NCI-H1930 (cell line): ENCODE measurements around the gene SLC39A10.
"Not testable (repeated sequence)": the region's sequence is repeated elsewhere in the genome, so short reads cannot be mapped to it uniquely, and the experiment has no call there.

Experiments used
- DNase-seq, 2 experiments: peaks; one replicate each; lab custom pipeline; 2025; lab: John Stamatoyannopoulos, UW

The SLC39A10 gene

DNA sequence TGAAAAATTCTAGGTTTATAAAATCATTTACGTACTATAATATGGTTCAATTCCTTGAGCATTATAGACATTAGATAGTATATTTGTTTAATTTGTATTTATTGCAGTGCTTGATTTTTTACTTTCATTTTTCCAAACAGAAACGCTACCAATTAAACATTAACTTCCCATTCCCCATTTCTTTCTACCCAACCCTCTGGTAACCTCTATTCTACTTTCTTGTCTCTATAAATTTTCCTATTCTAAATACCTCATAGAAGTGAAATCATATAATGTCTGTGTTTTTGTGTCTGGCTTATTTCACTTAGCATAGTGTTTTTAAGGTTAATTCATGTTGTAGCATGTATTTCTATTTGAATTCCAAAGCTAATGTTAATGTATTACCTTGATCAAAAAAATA lies 11.6 kb upstream of the SLC39A10 start:
- no peak for DNase-seq

DNA sequence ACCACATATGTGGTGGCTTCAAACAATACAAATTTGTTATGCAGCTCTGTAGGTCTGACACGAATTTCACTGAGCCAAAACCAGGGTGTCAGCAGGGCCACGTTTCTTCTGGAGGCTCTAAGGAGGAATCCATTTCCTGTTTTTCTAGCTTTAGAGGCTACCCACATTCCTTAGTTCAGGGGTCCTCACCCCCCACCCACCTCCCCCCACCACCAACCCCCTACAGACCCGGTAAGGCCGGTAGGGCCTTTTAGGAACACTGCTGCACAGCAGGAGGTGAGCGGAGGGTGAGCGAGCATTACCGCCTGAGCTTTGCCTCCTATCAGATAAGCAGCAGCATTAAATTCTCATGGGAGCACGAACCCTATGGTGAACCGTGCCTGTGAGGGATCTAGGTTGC lies 10.6 kb upstream of the SLC39A10 start:
- no peak for DNase-seq

DNA sequence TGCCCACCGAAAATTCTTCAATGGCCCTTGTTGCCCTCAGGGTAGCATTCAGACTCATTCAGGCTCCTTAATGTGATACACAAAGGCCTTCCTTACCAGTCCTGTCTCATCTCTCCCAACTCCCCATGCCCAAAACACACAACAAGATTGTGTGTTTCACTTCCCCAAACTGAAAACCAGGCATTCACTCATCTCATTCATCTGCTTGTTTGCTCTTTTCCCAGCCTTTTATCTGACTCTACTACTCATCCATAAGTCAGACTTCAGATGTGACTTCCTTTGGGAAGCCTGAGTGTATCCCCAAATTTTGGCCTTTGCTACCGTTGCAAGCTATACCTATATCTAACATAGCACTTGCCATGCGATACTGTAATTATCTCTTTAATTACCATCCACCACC lies 9.7 kb upstream of the SLC39A10 start:
- DNase-seq = no peak

DNA sequence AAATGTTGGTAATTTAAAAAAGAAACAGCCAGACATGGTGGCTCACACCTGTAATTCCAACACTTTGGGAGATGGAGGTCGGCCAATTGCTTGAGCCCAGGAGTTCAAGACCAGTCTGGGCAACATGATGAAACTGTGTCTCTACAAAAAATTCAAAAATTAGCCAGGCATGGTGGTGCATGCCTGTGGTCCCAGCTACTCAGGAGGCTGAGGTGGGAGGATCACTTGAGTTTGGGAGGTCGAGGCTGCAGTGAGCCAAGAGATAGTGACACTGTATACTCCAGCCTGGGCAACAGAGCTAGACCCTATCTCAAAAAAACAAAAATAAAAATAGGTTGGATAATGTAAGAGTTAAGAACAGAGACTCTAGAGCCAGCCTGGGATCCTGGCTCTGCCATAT lies 8.7 kb upstream of the SLC39A10 start:
- DNase-seq = not testable (repeated sequence)

DNA sequence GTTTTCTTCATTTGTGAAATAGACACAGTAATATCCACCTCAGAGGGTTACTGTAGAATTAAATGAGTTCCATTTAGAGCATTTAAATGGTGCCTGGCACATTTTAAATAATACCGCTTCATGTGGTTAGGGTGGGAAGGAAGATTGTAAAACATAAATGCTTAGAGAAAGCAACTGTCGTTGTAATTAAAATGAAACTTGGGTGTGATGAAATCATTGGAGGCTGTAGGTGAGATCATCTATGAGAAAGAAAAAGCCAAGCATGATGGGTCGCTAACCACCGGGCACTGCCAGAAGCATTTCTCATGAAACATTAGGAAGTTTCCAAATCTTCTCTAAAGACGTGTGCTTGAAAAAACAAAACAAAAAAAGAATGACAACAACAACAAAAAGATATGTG lies 8.2 kb upstream of the SLC39A10 start:
- no peak for DNase-seq

DNA sequence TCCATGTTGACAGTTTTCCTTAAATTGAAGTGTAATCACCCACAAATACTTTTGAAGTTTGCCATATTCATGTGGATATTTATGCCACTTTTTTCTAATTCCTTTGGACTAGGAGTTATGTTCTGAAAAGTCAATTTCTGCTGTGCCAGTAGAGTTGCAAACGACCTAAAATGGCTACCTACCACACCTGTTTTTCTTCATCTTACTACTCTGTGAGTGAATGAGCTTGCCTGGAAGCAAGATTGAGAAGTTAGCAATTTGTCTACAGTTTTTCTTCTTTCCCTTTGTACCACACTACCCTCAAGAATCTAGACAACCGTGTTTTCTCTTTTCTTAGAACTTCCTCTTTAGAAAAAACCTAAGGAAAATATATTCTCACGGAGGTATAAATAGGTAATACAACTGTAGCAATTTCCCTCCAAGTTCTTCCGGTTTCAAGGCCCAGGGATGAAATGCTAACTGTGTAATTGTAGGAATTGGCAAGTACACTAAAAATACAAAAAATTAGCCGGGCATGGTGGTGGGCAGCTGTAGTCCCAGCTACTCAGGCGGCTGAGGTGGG lies 7.3 kb upstream of the SLC39A10 start:
- no peak for DNase-seq

DNA sequence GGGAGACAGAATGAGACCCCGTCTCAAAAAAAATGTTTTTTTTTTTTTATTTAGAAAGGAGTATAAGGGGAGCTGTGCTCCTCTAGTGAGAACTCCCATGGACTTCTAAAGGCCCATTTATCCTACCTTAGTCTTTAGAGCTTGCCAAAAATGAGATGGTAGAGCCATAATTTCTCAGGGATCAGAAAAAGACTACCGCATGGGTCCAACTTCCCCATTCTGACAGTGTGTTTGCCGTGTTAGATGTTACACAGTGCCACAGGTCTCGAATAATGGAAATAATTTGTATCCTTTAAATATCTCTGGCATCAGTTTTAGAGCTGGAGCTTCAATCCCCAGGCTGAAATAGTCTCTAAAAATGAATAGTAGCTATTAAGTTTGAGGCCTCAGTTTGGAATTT lies 6.0 kb upstream of the SLC39A10 start:
- no peak for DNase-seq

DNA sequence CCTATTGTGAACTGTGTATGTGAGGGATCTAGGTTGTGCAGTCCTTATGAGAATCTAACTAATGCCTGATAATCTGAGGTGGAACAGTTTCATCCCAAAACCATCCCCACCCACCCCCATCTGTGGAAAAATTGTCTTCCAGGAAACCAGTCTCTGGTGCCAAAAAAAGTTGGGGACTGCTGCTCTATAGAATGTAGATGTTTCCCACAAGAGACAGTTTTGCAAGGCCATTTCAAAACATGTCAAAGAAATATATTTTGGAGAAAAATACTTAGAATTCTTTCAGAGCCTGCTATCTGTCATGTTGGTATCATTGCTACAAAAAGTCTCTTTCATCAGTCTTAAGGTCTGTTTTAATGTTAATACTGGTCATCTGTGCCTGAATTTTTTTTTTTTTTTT lies 4.1 kb upstream of the SLC39A10 start:
- DNase-seq = no peak

DNA sequence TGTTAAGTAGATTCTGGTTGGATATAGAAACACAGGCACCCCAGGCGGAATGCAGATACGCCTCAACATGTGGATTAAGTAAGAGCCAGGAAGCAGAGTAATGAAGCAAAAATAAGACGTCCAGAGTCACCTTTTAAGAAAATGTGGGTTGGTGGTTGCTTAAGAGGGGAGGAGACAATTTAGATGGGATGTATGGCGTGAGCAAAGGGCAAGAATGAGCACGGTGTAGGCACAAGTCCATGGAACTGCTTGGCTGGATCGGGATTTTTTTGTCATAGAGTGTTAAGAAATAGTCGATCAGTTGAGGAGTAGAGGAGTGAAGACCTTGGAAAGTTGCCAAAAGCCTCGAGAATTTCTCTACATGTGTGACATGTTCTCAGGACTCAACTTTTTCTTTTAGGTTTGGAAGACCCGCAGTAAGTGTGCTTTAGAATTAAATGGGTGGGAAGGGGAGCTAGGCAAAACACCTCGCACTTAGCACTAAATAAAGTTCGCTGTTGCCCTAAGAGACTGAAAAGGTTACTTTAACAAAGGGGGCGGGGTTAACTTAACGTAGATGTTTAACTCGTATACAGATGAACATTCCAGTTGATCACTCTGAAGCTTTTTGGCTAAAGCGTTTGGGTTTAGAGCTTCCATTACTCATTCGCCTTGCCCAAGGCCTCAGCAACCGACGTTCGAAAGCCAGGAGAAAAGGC lies 716 bp upstream of the SLC39A10 start:
- DNase-seq = no peak

DNA sequence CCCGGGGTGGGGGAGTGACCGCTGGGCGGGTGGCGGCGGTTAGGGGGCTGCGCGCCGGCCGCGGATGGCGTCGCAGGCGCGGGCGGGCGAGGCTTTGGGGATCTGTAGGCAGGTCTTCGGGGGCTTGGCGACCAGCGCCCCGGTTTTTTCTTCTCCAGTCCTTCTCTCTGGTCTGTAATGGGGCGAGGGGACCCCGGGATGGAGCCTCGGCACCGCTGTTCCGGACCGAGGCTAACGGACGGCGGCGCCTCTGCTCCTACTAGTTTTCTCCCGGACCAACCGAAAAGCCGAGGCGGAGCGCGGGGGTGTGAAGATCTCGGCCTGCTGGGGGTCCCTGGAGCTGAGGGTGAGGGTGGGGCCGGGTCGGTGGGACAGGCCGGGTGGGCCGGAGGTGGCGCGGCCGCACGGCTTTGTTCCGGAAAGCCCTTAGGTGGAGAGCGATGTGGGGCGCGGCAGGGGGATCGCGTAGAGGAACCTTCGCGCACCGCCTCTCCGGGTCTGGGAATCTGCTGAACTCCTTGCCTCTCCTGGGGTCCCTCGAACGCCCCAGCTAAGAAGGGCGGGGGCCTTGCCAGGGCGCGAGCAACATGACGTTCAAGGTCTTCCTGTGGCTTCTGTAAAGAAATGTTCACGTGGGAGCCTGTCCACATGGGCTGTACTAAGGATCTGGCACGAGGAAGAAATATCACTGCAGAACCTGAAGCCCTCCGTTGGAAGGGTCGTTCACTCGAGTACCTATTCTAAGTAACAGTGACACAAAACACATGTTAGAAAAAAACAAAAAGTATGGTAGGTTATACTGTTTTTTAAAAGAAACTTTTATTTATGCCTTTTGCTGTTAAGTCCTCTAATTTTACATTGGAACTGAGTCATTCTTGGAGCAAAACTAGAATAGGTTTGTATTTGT lies 861 bp downstream of the SLC39A10 start:
- DNase-seq = peak; percentile 46 to 52

DNA sequence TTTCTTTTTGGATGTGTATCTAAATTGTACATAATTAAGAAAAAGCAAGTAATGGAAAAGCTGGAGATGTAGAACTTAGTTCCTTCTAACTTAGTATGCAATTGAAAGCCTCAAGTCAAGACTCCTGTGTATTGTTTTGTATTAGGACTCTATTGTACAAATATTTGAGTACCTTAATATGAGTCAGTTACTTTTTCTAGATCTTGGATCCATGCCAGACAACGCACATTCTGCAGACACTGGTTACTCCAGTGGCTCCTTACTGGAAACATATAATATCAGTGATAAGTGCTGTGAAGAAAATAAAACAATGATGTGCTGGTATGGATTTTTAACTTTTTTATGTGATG lies 1.5 kb downstream of the SLC39A10 start:
- DNase-seq = no peak

DNA sequence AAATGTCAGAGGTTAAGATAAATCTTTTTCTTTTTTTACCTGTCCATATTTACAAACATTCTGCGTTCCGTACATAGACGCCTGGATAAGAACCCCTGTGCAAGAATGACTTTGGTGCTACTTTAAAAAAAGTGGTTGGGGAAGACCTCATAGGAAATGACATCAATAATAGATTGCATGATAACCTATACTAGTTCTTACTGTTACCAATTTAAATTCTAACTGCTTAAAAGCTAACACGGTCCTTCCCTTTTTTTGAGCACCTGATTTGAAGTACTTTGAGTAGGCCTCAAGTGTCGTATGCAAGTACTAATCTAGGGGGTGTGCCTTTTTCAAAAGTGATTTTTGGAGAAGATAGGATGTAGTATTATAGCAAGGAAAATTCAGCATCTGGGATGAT lies 2.1 kb downstream of the SLC39A10 start:
- no peak for DNase-seq

DNA sequence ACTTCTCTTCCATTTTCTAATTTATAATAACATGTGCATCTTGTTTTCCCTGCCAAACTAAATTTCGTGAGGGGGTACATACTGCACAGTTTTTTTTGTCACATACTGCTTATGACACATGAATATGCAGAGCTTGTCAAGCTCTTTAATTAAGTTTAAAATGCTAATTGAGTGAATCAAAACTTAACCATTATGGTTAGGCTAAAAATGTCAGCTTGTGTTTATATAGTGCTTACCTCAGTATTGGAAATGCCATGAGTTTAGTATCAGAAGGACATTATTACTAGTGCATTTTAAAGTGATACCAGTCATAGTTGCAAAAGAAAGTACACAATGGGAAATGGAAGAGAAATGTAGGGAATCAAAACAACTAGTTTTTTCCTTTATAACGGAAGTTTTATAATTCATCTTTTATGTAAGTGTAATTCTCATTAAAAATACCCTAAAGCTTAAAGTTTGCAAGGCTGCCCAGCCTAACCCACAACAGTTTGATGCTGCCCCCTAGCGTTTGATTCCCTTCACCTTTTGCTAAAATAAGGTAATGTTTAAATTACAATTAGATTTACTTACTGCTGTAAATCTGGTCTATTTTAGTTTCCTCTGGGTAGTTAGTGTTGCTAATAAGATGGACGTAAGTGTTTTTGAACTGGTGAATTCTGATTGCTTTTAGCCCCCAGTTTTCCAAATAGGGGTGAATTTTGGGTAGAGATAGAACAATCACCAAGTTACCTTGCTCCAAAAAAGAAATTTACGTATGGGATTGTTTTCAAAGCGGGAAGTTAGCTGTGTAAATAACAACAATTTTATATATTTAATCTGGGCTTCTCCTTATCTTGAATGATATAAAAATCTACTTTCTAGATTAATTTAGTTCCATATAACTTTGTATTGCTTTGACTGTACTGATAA lies 3.2 kb downstream of the SLC39A10 start:
- peak in 1 of 2 experiments; percentile 21 for DNase-seq

DNA sequence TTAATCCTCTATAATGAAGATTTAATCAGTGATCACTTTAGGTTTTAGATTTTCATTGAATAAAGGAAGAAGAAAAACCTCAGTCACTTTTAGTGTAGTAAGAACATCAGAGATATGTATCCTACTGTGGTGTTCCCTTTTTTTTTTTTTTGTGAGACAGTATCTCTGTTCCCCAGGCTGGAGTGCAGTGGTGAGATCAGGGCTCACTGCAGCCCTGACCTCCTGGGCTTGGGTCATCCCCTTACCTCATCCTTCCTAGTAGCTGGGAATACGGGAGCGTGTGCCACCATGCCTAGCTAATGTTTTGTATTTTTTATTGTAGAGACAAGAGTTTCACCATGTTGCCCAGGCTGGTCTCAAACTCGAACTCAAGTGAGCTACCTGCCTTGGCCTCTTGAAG lies 5.1 kb downstream of the SLC39A10 start:
- DNase-seq = no peak

DNA sequence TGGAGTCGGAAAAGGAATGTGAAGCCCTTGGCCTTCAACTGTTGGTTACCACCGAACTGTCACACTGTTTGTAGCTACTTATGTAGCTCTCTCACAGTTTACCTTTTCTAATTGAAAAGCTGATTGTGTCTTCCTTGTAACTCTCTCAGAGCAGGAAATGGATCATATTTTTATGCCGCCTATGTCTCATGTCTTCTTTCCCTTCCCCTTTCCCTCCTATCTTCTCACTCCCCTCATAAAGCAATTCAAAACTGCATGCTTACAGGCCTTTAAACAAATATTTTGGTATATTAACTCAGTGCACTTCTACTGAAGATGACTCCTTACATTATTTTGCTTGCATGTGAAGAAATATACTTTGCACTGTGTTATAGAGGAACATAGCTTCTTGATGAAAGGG lies 6.0 kb downstream of the SLC39A10 start:
- DNase-seq = no peak

DNA sequence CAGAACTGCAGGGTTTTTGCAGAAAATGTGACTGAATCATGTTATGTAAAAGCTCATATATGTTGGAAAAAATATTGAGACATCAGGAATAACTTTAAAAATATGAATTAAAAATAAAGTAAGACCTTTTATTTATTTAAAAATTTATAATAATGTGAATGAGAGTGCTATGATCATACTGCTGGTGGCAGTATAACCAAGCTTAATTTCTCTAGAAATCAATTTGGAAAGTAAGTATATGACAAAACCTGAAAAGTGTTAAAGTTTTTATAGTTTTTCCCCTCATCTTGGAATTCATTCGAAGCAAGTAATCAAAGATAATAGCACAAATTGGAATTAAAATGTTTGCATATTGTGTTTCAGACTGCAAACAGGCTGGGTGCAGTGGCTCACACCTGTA lies 7.5 kb downstream of the SLC39A10 start:
- no peak for DNase-seq

DNA sequence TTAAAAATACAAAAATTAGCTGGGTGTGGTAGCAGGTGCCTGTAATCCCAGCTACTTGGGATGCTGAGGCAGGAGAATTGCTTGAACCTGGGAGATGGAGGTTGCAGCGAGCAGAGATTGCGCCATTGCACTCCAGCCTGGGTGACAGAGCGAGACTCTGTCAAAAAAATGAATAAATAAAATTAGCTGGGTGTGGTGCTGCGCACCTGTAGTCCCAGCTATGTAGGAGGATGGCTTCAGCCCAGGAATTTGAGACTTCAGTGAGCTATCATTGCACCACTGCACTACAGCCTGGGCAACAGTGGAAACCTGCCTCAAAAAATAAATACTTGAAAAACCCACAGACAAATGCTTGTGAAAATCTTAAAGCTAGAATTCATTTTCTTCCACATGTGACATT lies 8.1 kb downstream of the SLC39A10 start:
- not testable (repeated sequence) for DNase-seq

DNA sequence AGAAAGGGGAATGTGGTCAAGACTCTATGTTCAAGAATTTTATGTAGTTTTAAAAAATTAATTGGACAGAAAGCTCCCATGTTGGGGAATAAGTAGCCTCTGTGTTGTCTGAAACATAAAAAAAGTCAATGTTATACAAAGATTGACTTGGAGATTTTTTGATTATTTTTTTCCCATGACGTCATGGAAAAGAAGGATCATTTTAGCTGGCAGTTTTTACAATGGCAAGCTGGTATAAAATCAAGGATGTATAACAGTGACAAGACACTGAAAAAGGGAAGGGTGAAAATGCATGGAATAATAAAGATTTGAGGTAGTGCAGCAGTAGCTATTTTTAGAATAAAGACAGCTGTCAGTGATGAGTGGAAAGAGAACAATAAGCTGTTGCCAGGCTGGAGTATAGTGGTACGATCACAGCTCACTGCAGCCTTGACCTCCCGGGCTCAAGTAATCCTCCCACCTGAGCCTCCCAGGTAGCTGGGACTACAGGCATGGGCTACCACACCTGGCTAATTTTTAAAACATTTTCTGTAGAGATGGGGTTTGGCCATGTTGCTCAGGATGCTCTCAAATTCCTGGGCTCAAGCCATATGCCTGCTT lies 9.2 kb downstream of the SLC39A10 start:
- DNase-seq = no peak

DNA sequence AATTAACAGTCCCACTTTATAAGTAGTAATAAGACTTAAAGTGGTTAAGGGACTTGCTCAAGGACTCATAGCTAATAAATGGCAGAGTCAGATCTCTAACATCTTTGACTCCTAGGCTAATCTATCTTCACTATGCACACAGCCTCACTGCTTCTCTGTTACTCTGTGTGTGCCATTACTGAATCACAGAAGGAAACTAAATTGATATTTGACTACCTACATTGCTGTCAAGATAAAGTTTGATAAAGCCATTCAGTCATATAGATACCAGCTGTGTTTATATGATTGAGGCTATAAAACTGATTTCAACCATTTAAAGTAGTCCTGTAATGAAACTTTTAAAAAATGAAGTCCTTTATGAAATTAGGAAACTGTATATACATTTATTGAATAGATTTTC lies 10.9 kb downstream of the SLC39A10 start:
- no peak for DNase-seq

DNA sequence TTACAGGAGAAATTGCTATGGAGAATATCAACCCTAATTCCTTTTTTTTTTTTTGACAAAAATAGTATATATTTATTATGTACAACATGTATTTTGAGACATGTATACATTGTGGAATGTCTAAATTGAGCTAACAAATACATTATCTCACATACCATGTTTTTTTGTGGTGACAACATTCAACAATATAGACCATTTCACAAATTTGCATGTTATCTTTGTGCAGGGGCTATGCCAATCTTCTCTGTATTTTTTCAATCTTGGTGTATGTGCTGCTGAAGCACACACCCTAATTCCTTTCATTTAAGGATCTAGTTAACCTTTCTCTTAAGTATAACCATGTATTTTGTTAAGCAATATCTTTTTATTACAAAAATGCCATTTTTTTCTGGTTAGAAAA lies 13.2 kb downstream of the SLC39A10 start:
- DNase-seq = no peak

DNA sequence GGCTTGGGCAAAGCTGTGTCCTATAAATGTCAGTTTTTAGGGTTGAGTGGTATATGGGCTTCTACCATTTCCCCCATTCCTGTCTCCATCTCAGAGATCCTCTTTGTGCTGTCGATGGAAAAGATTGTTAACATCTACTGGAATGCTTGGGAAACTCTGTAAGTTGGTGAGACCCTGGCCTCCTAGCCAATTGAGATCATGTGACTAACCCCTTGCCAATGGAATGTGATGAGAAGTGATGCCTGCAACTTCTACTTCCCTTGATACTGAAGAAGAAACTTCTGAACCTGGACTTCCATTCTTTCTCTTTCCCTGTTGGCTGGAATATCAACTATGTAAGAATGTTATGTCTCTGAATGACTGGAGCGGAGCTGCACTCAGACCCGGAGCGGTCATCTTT lies 14.5 kb downstream of the SLC39A10 start:
- no peak for DNase-seq

DNA sequence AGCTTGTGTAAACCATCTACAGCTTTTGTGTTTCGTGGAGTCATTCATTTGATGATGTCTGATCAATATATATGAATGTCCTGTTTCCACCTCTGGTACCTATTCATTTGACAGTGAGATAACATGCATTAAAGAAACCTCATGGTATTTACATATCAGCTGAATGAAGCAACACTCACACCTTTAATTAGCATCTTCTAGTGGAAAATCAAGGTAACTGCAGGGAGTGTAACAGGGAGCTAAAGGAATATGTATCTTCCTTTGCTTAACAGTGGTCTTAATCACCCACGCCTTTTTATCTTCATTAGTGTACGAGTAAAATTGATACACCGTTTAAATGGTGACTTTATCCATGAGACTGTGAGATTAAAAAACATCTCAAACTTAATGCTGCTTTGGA lies 15.6 kb downstream of the SLC39A10 start:
- DNase-seq = no peak
